ENCODE results near the gene LPIN2.

Gene LPIN2

DNA sequence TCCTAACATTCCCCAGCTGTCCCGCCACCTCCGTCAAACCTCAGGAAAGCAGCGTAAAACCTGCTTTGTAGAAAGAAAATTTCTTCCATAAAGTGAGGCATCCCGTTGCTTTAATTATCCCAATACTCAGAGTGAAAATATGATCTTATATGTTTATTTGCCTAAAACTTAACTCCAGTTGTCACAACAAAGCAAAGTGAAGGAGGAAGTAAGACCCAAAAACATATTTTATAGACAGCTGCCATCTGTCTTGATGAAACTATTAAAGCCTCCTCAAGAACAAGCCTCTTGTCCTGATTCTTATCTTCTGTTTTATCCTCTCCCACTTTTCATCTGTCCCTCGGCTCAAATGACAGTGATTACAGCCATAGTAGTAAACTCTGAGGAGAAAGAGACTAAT is 28.9 kb upstream of the LPIN2 start:
- Histone ChIP-seq H3K27me3 (ENCODE audit: insufficient read depth, poor library complexity, severe bottlenecking) (no peaks in the 10 kb centered on the region), H3K4me3 (replicated peaks; ENCODE audit: insufficient read depth, low read length) (no peak overlapping the region), H3K27ac (replicated peaks) (no peak overlapping the region)
- TF ChIP-seq CTCF (IDR thresholded peaks at IDR 0.05; ENCODE audit: insufficient read depth, low read length): no peak
- no peak for TF ChIP-seq POLR2AphosphoS5 (IDR thresholded peaks at IDR 0.05; ENCODE audit: low read depth)
- TF ChIP-seq, protein P1, sequence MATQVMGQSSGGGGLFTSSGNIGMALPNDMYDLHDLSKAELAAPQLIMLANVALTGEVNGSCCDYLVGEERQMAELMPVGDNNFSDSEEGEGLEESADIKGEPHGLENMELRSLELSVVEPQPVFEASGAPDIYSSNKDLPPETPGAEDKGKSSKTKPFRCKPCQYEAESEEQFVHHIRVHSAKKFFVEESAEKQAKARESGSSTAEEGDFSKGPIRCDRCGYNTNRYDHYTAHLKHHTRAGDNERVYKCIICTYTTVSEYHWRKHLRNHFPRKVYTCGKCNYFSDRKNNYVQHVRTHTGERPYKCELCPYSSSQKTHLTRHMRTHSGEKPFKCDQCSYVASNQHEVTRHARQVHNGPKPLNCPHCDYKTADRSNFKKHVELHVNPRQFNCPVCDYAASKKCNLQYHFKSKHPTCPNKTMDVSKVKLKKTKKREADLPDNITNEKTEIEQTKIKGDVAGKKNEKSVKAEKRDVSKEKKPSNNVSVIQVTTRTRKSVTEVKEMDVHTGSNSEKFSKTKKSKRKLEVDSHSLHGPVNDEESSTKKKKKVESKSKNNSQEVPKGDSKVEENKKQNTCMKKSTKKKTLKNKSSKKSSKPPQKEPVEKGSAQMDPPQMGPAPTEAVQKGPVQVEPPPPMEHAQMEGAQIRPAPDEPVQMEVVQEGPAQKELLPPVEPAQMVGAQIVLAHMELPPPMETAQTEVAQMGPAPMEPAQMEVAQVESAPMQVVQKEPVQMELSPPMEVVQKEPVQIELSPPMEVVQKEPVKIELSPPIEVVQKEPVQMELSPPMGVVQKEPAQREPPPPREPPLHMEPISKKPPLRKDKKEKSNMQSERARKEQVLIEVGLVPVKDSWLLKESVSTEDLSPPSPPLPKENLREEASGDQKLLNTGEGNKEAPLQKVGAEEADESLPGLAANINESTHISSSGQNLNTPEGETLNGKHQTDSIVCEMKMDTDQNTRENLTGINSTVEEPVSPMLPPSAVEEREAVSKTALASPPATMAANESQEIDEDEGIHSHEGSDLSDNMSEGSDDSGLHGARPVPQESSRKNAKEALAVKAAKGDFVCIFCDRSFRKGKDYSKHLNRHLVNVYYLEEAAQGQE (IDR thresholded peaks at IDR 0.05; ENCODE audit: insufficient replicate concordance, low read depth): no peak
- DNase-seq (ENCODE audit: low read depth in 1 of 2, low spot score in 1 of 2): no peak

DNA sequence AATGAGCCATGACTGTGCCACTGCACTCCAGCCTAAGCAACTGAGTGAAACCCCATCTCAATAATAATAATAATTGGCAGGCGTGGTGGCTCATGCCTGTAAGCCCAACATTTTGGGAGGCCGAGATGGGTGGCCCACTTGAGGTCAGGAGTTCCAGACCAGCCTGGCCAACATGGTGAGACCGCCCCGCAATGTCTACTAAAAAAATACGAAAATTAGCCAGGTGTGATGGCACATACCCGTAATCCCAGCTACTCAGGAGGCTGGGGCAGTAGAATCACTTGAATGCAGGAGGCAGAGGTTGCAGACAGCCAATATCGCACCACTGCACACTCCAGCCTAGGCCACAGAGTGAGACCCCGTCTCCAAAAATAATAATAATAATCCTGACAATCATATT is 27.9 kb upstream of the LPIN2 start:
- DNase-seq (ENCODE audit: low read depth in 1 of 2, low spot score in 1 of 2): no peak
- Histone ChIP-seq H3K27me3 (ENCODE audit: insufficient read depth, poor library complexity, severe bottlenecking) (no peaks in the 10 kb centered on the region), H3K27ac (replicated peaks) (no peak overlapping the region), H3K4me3 (replicated peaks; ENCODE audit: insufficient read depth, low read length) (no peak overlapping the region)
- TF ChIP-seq SPI1 (IDR thresholded peaks at IDR 0.05; ENCODE audit: borderline replicate concordance, low read depth) (no peak), GABPA (IDR thresholded peaks at IDR 0.05; ENCODE audit: low read depth) (no peak), CTCF (IDR thresholded peaks at IDR 0.05; ENCODE audit: insufficient read depth, low read length) (no peak), POLR2AphosphoS5 (IDR thresholded peaks at IDR 0.05; ENCODE audit: low read depth) (no peak)
- TF ChIP-seq, protein P1 (IDR thresholded peaks at IDR 0.05; ENCODE audit: insufficient replicate concordance, low read depth): no peak

DNA sequence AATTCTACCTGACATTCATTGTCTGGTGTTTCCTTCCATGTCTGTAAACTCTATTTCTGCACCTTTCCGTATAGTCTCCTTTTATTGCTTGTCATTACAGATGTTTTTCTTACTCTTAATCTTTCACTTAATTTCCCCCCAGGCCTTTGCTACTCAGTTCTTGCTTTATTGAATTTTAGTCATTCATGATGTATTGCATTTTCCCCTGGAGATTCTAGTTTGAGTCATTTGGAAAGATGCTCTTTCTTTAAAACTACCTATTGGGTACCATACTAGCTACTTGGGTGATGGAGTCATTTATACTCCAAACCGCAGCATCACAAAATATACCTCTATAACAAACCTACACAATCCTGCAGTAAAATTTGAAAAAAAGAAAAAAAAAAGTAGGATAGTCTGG is 27.2 kb upstream of the LPIN2 start:
- TF ChIP-seq SPI1 (IDR thresholded peaks at IDR 0.05; ENCODE audit: borderline replicate concordance, low read depth) (no peak), CTCF (IDR thresholded peaks at IDR 0.05; ENCODE audit: insufficient read depth, low read length) (no peak), POLR2AphosphoS5 (IDR thresholded peaks at IDR 0.05; ENCODE audit: low read depth) (no peak), GABPA (IDR thresholded peaks at IDR 0.05; ENCODE audit: low read depth) (no peak)
- TF ChIP-seq, protein P1 (IDR thresholded peaks at IDR 0.05; ENCODE audit: insufficient replicate concordance, low read depth): no peak
- no peaks in the 10 kb centered on the region for H3K27me3 ChIP-seq (ENCODE audit: insufficient read depth, poor library complexity, severe bottlenecking)
- H3K4me3 ChIP-seq (replicated peaks; ENCODE audit: insufficient read depth, low read length): no peak overlapping the region
- H3K27ac ChIP-seq (replicated peaks): no peak overlapping the region
- DNase-seq (ENCODE audit: low read depth in 1 of 2, low spot score in 1 of 2): no peak

Data from HL-60 (cell line).